ENCODE measurements around the gene HACL1. TPM values are rescaled to one million over a fixed set of nuclear protein-coding genes. Genes with fewer than 3 reads are reported as not detected.

The HACL1 gene
- total RNA-seq, 1 experiment from 2014 or later = 20.5 TPM

DNA sequence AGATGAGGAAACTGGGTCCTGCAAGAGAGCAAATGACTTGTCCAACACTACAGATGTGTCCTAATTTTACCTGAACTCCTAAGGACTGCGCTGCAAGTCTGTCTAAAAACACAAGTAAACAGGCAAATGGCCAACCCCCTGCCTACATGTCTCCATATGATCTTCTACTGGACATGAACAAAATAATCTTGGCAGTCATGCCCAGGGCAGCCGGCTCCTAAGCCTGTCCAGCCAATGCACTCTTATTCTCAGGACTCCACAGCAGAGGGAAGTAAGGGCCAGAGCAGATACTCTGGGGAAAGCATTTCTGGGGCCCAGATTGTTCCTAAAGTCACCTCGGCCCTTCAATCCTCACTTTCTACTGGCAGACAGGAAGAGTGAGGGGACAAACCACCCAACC lies 90.2 kb downstream of the HACL1 start:
- no peak for TF ChIP-seq SIN3A (IDR thresholded peaks at IDR 0.05; ENCODE audit: low read depth)
- TF ChIP-seq, protein P1, sequence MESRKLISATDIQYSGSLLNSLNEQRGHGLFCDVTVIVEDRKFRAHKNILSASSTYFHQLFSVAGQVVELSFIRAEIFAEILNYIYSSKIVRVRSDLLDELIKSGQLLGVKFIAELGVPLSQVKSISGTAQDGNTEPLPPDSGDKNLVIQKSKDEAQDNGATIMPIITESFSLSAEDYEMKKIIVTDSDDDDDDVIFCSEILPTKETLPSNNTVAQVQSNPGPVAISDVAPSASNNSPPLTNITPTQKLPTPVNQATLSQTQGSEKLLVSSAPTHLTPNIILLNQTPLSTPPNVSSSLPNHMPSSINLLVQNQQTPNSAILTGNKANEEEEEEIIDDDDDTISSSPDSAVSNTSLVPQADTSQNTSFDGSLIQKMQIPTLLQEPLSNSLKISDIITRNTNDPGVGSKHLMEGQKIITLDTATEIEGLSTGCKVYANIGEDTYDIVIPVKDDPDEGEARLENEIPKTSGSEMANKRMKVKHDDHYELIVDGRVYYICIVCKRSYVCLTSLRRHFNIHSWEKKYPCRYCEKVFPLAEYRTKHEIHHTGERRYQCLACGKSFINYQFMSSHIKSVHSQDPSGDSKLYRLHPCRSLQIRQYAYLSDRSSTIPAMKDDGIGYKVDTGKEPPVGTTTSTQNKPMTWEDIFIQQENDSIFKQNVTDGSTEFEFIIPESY (IDR thresholded peaks at IDR 0.05; ENCODE audit: extremely low read depth, insufficient replicate concordance, low read length) = no peak
- no peak for TF ChIP-seq POLR2AphosphoS5 (IDR thresholded peaks at IDR 0.05; ENCODE audit: low read depth, low read length)
- no peak for TF ChIP-seq ZNF274 (IDR thresholded peaks at IDR 0.05; ENCODE audit: low read depth, low read length)
- no peak for TF ChIP-seq SRF (IDR thresholded peaks at IDR 0.05; ENCODE audit: low read depth)
- no peak for TF ChIP-seq EGR1 (IDR thresholded peaks at IDR 0.05; ENCODE audit: low read depth)
- no peak for TF ChIP-seq FOSL1 (IDR thresholded peaks at IDR 0.05; ENCODE audit: low read depth)
- no peak for TF ChIP-seq EZH2phosphoT487 (IDR thresholded peaks at IDR 0.05; ENCODE audit: borderline replicate concordance)
- no peak for TF ChIP-seq RAD21 (IDR thresholded peaks at IDR 0.05; ENCODE audit: low read depth)
- TF ChIP-seq TCF7L2 (IDR thresholded peaks at IDR 0.05; ENCODE audit: borderline replicate concordance, extremely low read depth, insufficient read depth, insufficient read length) = no peak
- TF ChIP-seq, protein P2, sequence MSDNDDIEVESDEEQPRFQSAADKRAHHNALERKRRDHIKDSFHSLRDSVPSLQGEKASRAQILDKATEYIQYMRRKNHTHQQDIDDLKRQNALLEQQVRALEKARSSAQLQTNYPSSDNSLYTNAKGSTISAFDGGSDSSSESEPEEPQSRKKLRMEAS (IDR thresholded peaks at IDR 0.05) = no peak
- no peak for TF ChIP-seq YY1 (IDR thresholded peaks at IDR 0.05; ENCODE audit: extremely low read depth, insufficient replicate concordance, low read depth, low read length)
- no peak for TF ChIP-seq POLR2A (IDR thresholded peaks at IDR 0.05; ENCODE audit: borderline replicate concordance, extremely low read depth, insufficient read depth, insufficient read length)
- TF ChIP-seq EZH2 (IDR thresholded peaks at IDR 0.05) = no peak
- TF ChIP-seq ELF1 (IDR thresholded peaks at IDR 0.05; ENCODE audit: borderline replicate concordance, low read depth) = no peak
- H3K27me3 ChIP-seq (ENCODE audit: insufficient read depth, low read length) = no peaks in the 10 kb centered on the region
- no peak overlapping the region for H3K27ac ChIP-seq (ENCODE audit: low read depth, low read length)
- H3K36me3 ChIP-seq (ENCODE audit: control insufficient read depth in 1 of 2, insufficient read depth in 2 of 2, low read length in 2 of 2) = no peaks in the 10 kb centered on the region
- no peak overlapping the region for H2AFZ ChIP-seq (ENCODE audit: low read depth, low read length, poor library complexity, severe bottlenecking)
- H3K9me3 ChIP-seq (ENCODE audit: control insufficient read depth in 1 of 2, insufficient read depth in 1 of 2, low read depth in 1 of 2, low read length in 2 of 2) = no peaks in the 10 kb centered on the region
- no peak overlapping the region for H3K9ac ChIP-seq (ENCODE audit: low read length)
- H3K4me1 ChIP-seq (ENCODE audit: control insufficient read depth in 1 of 2, insufficient read depth in 2 of 2, low read length in 2 of 2) = no peaks in the 10 kb centered on the region
- H4K20me1 ChIP-seq (ENCODE audit: insufficient read depth) = no peaks in the 10 kb centered on the region
- no peaks in the 10 kb centered on the region for H3K9me2 ChIP-seq (ENCODE audit: insufficient read depth)
- RAD21 ChIA-PET (ENCODE audit: low non-redundant PET in 1 of 2, low total read pairs in 2 of 2, uncharacterized antibody in 2 of 2, unreplicated experiment in 2 of 2) = no interaction called here
- POLR2A ChIA-PET = no interaction called here
- no peak overlapping the region for H3K4me2 ChIP-seq (ENCODE audit: low read length)
- H3K4me3 ChIP-seq (replicated peaks in 1 of 2; ENCODE audit: low read depth in 1 of 2, low read length in 2 of 2) = no peak overlapping the region
- BruUV-seq (replicated peaks) = no TSS peak
- intact Hi-C loops (cut with micrococcal nuclease) = no loop called here
- H3K79me2 ChIP-seq (ENCODE audit: insufficient read depth, low read length) = no peaks in the 10 kb centered on the region
- ATAC-seq (no peak), DNase-seq (ENCODE audit: low read depth, low spot score) (no peak)
- CTCF ChIA-PET = no interaction called here

Other genes with a start within 250 kb of the HACL1 start
- gene METTL6, start 174.0 kb downstream of the HACL1 start, total RNA-seq (2021; ENCODE audit: unreplicated experiment) = 14.7 TPM
- gene EAF1, start 174.0 kb downstream of the HACL1 start, total RNA-seq (2021; ENCODE audit: unreplicated experiment) = 32.1 TPM
- 1.9 TPM for gene COLQ, start 79.9 kb downstream of the HACL1 start, total RNA-seq (2021; ENCODE audit: unreplicated experiment)
- 5.0 TPM for gene BTD, start 176 bp upstream of the HACL1 start, total RNA-seq (2021; ENCODE audit: unreplicated experiment)
- gene ANKRD28, start 196.4 kb upstream of the HACL1 start, total RNA-seq (2021; ENCODE audit: unreplicated experiment) = 47.5 TPM